ENCODE results near the gene C6orf89. TPM values are rescaled to one million over a fixed set of nuclear protein-coding genes. Genes with fewer than 3 reads are reported as not detected.

Gene C6orf89
- total RNA-seq, 1 donor from 2014 or later, result 71.4 TPM

DNA sequence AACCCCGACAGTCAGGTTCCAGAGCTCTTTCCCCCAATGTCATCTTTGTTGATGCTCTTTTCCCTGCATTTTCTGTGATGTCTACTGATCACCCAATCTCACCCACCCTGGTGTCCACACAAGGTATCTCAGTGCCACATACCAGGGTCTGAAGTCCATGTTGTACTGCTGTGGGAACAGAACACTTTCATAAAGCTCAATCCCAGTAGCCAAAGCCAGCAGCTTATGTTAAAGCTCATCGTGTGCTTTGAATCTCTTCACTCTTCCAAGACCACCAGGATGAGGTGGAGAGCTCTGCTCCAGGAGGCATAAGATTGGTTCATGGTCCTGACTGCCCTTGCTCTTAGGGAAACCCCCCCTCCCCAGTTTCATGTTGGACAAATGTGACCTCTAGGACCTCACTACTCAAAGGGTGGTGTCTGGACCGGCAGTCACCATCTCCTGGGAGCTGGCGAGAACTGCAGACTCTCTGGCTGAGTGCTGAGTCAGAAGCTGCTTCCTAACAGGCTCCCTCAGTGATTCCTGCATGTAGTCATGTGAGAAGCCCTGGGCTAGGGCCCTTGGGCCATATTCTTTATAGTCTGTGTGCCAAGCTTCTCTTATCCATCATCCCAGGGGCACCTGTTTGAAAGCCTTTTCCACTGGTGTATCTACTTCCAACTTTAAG is 33.1 kb upstream of the C6orf89 start:
- DNase-seq (ENCODE audit: low spot score), result no peak

DNA sequence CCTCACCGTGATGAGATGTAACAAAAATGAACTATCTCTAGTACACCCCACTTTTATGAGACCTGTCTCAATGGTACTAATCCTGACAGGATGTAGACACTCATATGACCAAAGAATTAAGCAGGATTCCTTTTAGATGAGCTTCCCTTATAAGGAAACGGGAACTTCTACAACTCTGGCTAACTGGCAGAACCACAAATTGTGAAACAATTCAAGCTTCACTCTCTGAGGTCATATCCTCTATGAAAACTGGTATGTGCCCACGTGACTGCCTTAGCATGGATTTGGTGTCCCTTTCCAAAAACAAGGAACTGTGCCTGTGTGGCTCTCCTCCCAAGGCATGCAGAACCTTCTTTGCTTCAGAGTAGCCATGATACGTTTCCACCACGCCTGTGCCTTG is 32.4 kb upstream of the C6orf89 start:
- no peak for DNase-seq (ENCODE audit: low spot score)

DNA sequence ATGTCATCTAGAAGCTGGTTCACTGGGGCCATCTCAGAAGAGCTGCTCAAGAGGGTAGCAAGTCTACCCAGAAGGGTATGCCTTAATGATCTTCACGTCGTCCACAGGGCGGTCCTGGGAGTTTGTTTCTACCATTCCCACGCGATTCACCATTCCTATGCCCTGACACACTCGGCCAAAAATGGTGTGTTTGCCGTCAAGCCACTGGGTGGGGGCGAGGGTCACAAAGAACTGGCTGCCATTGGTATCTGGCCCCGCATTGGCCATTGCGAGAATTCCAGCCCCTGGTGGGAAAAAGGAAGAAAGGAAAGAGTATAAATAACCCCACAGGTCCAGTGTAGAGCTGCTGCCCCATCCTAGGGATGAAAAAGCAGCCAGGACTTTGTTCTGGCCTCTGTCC is 30.0 kb upstream of the C6orf89 start:
- no peak for DNase-seq (ENCODE audit: low spot score)

- DNase-seq (ENCODE audit: low spot score), result no peak
These were observed 29.5 kb upstream of the C6orf89 start for GRCh38 chr6:36856277-36856676.

GRCh38 chr6:36857325-36857724 is 28.4 kb upstream of the C6orf89 start:
- peak; percentile 5 for DNase-seq (ENCODE audit: low spot score)

GRCh38 chr6:36858407-36858981 is 27.3 kb upstream of the C6orf89 start:
- DNase-seq (ENCODE audit: low spot score), result peak; percentile 41

DNA sequence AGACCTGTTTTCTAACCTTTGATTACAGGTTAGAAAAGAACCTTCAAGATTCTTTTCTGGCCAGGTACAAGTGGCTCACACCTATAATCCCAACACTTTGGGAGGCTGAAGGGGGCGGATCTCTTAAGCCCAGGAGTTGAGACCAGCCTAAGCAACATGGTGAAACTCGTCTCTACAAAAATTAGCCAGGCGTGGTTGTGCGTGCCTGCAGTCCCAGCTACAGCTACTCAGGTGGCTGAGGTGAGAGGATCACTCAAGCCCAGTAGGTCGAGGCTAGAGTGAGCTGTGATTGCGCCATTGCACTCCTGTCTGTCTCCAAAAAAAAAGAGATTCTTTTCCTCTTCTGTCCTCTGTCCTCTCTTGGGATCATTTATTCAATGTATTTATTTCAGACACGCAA is 25.6 kb upstream of the C6orf89 start:
- no peak for DNase-seq (ENCODE audit: low spot score)

GRCh38 chr6:36862164-36862847 is 23.4 kb upstream of the C6orf89 start:
- no peak for DNase-seq (ENCODE audit: low spot score)

GRCh38 chr6:36862848-36863382 is 22.8 kb upstream of the C6orf89 start:
- DNase-seq (ENCODE audit: low spot score), result no peak

- DNase-seq (ENCODE audit: low spot score), result no peak
These were observed 21.8 kb upstream of the C6orf89 start for GRCh38 chr6:36863670-36864540.

- no peak for DNase-seq (ENCODE audit: low spot score)
These were observed 19.9 kb upstream of the C6orf89 start for GRCh38 chr6:36865835-36866234.

GRCh38 chr6:36867471-36868224 is 18.1 kb upstream of the C6orf89 start:
- no peak for DNase-seq (ENCODE audit: low spot score)

DNA sequence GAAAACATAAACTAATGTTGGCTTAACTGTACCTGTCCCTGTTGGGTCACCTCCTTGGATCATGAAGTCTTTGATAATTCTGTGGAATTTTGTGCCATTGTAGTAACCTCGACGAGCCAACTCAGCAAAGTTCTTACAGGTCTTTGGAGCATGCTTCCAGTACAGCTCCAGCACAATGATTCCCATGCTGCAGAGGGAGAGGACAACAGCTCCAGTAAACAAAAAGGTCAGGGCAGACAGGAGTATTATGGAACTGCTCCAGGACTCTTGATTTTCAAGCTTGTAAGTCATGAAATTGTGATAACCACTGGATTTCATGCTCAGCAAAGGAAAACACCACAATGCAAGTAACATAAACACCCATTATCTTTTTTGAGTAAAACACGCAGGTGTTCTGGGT is 14.1 kb upstream of the C6orf89 start:
- DNase-seq (ENCODE audit: low spot score), result no peak

DNA sequence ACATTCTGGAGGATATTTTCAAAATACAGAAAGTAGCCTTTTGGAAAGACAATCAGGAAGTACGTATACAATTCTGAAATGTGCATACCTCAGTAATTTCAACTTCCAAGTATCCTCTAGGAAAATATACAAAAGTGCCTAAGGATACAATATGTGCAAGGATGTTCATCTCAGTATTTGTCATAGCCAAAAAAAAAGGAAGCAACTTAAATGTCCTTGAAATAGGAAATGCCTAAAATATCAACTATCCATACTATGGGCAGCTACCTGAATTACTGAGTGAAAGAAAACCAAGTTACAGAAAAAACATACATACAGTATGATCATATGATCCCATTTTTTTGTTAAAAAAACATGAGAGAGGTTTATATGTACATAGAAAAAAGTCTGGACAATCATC is 12.6 kb upstream of the C6orf89 start:
- no peak for DNase-seq (ENCODE audit: low spot score)

DNA sequence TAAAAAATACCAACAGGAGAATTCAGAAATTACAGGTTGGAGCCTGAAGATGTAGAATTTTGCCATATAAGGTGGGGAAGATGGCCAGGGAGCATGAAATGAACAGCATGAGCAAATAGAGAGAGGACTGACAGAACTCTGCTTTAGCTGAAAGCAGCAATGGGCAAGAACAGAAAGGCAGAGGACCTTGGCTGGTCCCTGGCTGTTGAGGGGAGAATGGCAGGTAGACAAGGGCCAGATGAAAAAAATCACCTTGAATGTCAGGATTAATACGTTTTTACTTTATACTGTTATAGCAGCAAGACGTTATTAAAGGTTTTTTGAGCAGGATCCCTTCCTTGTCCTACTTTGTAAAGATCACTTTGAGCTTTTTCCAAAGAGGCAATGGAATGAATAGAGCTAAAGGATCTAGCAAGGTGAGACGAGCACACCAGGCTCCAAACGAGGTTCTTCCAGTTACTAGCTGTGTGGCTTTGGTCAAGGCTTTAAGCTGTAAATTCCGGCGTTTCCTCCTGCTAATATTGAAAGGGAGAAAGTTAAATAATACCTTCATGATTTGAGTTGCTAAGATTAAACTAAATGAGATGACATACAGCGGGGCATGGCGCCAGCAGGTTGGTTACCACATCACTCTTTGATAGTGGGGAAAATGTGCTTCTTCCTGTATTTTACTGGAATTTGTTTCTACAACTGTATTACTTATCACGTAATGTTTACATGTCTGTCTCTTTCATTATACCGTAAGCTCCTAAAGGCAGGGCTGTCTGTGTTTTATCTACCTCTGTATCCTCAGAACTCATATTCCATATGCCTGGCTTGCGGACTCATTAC is 11.9 kb upstream of the C6orf89 start:
- DNase-seq (ENCODE audit: low spot score), result no peak

DNA sequence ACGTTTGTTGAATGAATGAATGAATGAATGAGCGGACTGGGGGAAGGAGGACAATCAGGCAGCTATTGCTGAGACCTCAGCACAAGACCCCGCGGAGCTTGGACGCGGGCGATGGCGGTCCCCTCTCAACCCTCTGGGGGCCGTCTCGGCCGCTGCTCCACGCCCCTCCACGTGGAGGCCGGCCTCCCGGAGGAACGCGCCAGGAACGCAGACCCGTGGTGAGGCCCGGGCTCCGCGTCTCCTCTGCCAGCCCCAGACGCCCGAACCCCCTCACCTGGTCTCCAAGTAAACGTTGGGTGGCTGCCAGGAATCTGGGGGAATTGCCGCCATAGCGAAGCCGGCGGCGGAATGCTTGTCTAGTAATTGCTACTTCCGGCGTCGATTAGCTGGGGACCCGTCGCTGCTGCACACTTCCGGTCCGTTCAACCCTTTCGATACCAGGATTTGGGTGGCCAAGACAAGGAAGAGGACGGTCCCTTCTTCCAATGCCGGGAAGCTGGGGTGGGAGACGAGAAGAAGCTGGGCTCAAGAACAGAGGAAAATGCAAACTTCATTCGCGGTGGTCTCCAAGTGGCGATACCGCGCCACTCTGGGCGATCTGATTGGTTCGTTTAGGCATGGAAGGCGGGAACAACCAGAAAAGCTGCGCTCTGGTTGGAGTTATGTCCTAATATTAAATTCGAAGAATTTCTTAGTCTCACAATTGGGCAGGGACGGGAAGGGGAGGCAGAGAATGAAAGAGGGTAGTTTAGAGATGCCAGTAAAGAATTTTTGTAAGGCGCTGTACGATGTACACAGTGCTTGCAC is 11.1 kb upstream of the C6orf89 start, which contains the start of gene PPIL1:
PPIL1 (minus strand) TSS at position 361 of the 807 bp plus-strand sequence; CDS start at position 330, 31 bp downstream.
- peak; percentile 82 for DNase-seq (ENCODE audit: low spot score)

GRCh38 chr6:36875250-36875633 is 10.5 kb upstream of the C6orf89 start:
- DNase-seq (ENCODE audit: low spot score), result no peak

- no peak for DNase-seq (ENCODE audit: low spot score)
These were observed 1.1 kb upstream of the C6orf89 start for GRCh38 chr6:36884610-36885009.

- DNase-seq (ENCODE audit: low spot score), result no peak
These were observed 1.3 kb downstream of the C6orf89 start for GRCh38 chr6:36886950-36887618.
